H1 (cell line): ENCODE results near the gene CNGB1. TPM values are rescaled to one million over a fixed set of nuclear protein-coding genes. Genes with fewer than 3 reads are reported as not detected.

Source experiments
- CTCF ChIA-PET: fragments of 300-600 bp; sonication (Branson Sonifier 250); formaldehyde crosslinking; loops from one replicate; lab custom pipeline; 2021; ENCODE audit not compliant: partially characterized antibody; lab: Charles Lee
- POLR2A ChIA-PET: fragments of 300-600 bp; sonication (Branson Sonifier 250); formaldehyde crosslinking; loops from one replicate; lab custom pipeline; 2021; ENCODE audit warnings: inconsistent platforms; ENCODE audit not compliant: partially characterized antibody; lab: Charles Lee
- DNase-seq, 2 experiments: peaks; one replicate each; pipeline versions ENCODE4 v3.0.0 to v3.0.0-alpha.2; 2010 to 2022; ENCODE audit warnings: low spot score in 2 of 2, low read depth in 1 of 2, mixed read lengths in 1 of 2
- FAIRE-seq: peaks from 2 replicates; lab custom pipeline; 2011; peaks lifted over from hg19 to GRCh38; lab: Jason Lieb, UNC
- H2AFZ ChIP-seq: 2 replicates; pipeline ENCODE4 v1.8.1; 2012; ENCODE audit warnings: low read length, inconsistent platforms
- H2AK5ac ChIP-seq: 2 replicates; pipeline ENCODE4 v1.6.1; 2013; ENCODE audit warnings: low read depth, low read length
- H2BK120ac ChIP-seq: replicated peaks from 2 replicates; pipeline ENCODE3; 2013; ENCODE audit warnings: low read depth, low read length, inconsistent platforms
- H2BK12ac ChIP-seq: 2 replicates; pipeline ENCODE4 v1.6.1; 2013; ENCODE audit warnings: low read depth, low read length
- H2BK15ac ChIP-seq: 2 replicates; pipeline ENCODE4 v1.6.1; 2013; ENCODE audit warnings: low read length
- H2BK20ac ChIP-seq: 2 replicates; pipeline ENCODE4 v1.6.1; 2013; ENCODE audit warnings: low read length
- H2BK5ac ChIP-seq: 2 replicates; pipeline ENCODE4 v1.6.1; 2013; ENCODE audit warnings: low read depth, low read length
- H3K14ac ChIP-seq: 2 replicates; pipeline ENCODE4 v1.6.1; 2013; ENCODE audit warnings: inconsistent platforms; ENCODE audit not compliant: insufficient read length
- H3K18ac ChIP-seq: 2 replicates; pipeline ENCODE4 v1.6.1; 2013; ENCODE audit warnings: low read length; ENCODE audit errors: extremely low read depth
- H3K23ac ChIP-seq: 2 replicates; pipeline ENCODE4 v1.6.1; 2013; ENCODE audit warnings: inconsistent platforms; ENCODE audit not compliant: insufficient read length
- H3K23me2 ChIP-seq: 2 replicates; pipeline ENCODE4 v1.6.1; 2013; ENCODE audit warnings: low read depth, low read length
- H3K27ac ChIP-seq: 2 replicates; pipeline ENCODE4 v1.6.1; 2011; ENCODE audit warnings: low read depth, low read length, inconsistent platforms
- H3K27me3 ChIP-seq, 4 experiments: replicated peaks in 1 of 4; 1 replicate in 1 of 4; 2 replicates in 3 of 4; pipeline versions ENCODE4 v1.6.1 to v1.8.1; 2011 to 2013; ENCODE audit warnings: low read length in 3 of 4, mild to moderate bottlenecking in 3 of 4, inconsistent platforms in 2 of 4, mixed read lengths in 2 of 4, moderate library complexity in 1 of 4; ENCODE audit not compliant: control insufficient read depth in 3 of 4, insufficient read depth in 3 of 4; ENCODE audit errors: extremely low read depth in 1 of 4
- H3K36me3 ChIP-seq, 4 experiments: 2 replicates each; pipeline versions ENCODE4 v1.6.1 to v1.8.1; 2011 to 2013; ENCODE audit warnings: mild to moderate bottlenecking in 4 of 4, low read length in 3 of 4, moderate library complexity in 2 of 4, control low read depth in 1 of 4, inconsistent platforms in 1 of 4; ENCODE audit not compliant: insufficient read depth in 4 of 4, control insufficient read depth in 2 of 4
- H3K4ac ChIP-seq: replicated peaks from 2 replicates; pipeline ENCODE3; 2013; ENCODE audit warnings: low read length, low read depth, mixed read lengths, inconsistent platforms; ENCODE audit not compliant: insufficient read length
- H3K4me1 ChIP-seq, 4 experiments: replicated peaks in 1 of 4; 1 replicate in 1 of 4; 2 replicates in 3 of 4; pipeline versions ENCODE4 v1.6.1 to v1.8.1; 2011 to 2013; ENCODE audit warnings: low read length in 3 of 4, inconsistent platforms in 2 of 4, mixed read lengths in 1 of 4; ENCODE audit not compliant: insufficient read depth in 4 of 4, control insufficient read depth in 3 of 4
- H3K4me2 ChIP-seq, 2 experiments: 2 replicates each; pipeline versions ENCODE4 v1.6.1 to v1.8.1; 2011 to 2013; ENCODE audit warnings: low read depth in 2 of 2, low read length in 2 of 2, control low read depth in 1 of 2, inconsistent platforms in 1 of 2, mild to moderate bottlenecking in 1 of 2; ENCODE audit not compliant: insufficient read depth in 1 of 2
- H3K4me3 ChIP-seq, 4 experiments: fragments of 200-600, 300-600 bp in 1 of 4; sonication (generic), shearing (Covaris generic), sonication (Bioruptor Twin) in 1 of 4; 2 replicates each; pipeline versions ENCODE4 v1.5.1 to v1.8.1; 2011 to 2016; ENCODE audit warnings: low read length in 4 of 4, low read depth in 3 of 4, control low read depth in 2 of 4, inconsistent platforms in 2 of 4, mild to moderate bottlenecking in 2 of 4, mixed read lengths in 1 of 4, moderate library complexity in 1 of 4; ENCODE audit not compliant: insufficient read depth in 2 of 4; ENCODE audit errors: extremely low read depth in 1 of 4
- H3K56ac ChIP-seq: replicated peaks from 2 replicates; pipeline ENCODE3; 2013; ENCODE audit warnings: low read depth, mild to moderate bottlenecking, mixed read lengths, low read length, inconsistent platforms; ENCODE audit not compliant: insufficient read length
- H3K79me1 ChIP-seq: 2 replicates; pipeline ENCODE4 v1.6.1; 2013; ENCODE audit warnings: low read depth, low read length, control low read depth
- H3K79me2 ChIP-seq, 2 experiments: 2 replicates each; pipeline versions ENCODE4 v1.6.1 to v1.8.1; 2012 to 2013; ENCODE audit warnings: low read length in 2 of 2, mild to moderate bottlenecking in 2 of 2, inconsistent platforms in 1 of 2; ENCODE audit not compliant: insufficient read depth in 2 of 2, control insufficient read depth in 1 of 2
- H3K9ac ChIP-seq, 4 experiments: replicated peaks in 1 of 4; 1 replicate in 1 of 4; 2 replicates in 3 of 4; pipeline versions ENCODE4 v1.6.1 to v1.8.1; 2011 to 2013; ENCODE audit warnings: low read depth in 3 of 4, low read length in 3 of 4, control low read depth in 2 of 4, mild to moderate bottlenecking in 2 of 4, moderate library complexity in 2 of 4, inconsistent platforms in 1 of 4; ENCODE audit errors: extremely low read depth in 1 of 4
- H3K9me3 ChIP-seq, 2 experiments: 2 replicates each; pipeline versions ENCODE4 v1.6.1 to v1.8.1; 2012 to 2013; ENCODE audit warnings: mild to moderate bottlenecking in 2 of 2, moderate library complexity in 2 of 2, control low read depth in 1 of 2, inconsistent platforms in 1 of 2, low read depth in 1 of 2, low read length in 1 of 2, mixed read lengths in 1 of 2; ENCODE audit not compliant: insufficient read depth in 2 of 2
- H4K20me1 ChIP-seq, 2 experiments: replicated peaks in 1 of 2; 2 replicates each; pipeline versions ENCODE3 to v1.8.1; 2011 to 2013; ENCODE audit warnings: inconsistent platforms in 2 of 2, low read length in 2 of 2, mild to moderate bottlenecking in 1 of 2; ENCODE audit not compliant: insufficient read depth in 2 of 2, control insufficient read depth in 1 of 2
- H4K5ac ChIP-seq: 2 replicates; pipeline ENCODE4 v1.6.1; 2013; ENCODE audit warnings: low read length, low read depth, mixed read lengths, inconsistent platforms; ENCODE audit not compliant: insufficient read length
- H4K8ac ChIP-seq: 2 replicates; pipeline ENCODE4 v1.8.0; 2013; ENCODE audit warnings: mild to moderate bottlenecking, moderate library complexity, low read length, inconsistent platforms; ENCODE audit not compliant: insufficient read depth; ENCODE audit errors: extremely low read depth
- H4K91ac ChIP-seq: replicated peaks from 2 replicates; pipeline ENCODE3; 2013; ENCODE audit warnings: low read length, mixed read lengths, inconsistent platforms; ENCODE audit not compliant: insufficient read length
- CEBPB ChIP-seq: IDR thresholded peaks from 2 replicates; pipeline ENCODE4 v1.6.1; 2012; ENCODE audit warnings: low read depth, low read length
- NANOG ChIP-seq: IDR thresholded peaks from 2 replicates; pipeline ENCODE4 v1.6.1; 2011; ENCODE audit warnings: low read length, low read depth, mild to moderate bottlenecking, inconsistent platforms; ENCODE audit not compliant: insufficient read depth, poor library complexity, severe bottlenecking
- RAD21 ChIP-seq, 2 experiments: IDR thresholded peaks in 1 of 2; conservative IDR thresholded peaks in 1 of 2; 2 replicates each; pipeline ENCODE4 v1.6.1; 2011; ENCODE audit warnings: low read depth in 2 of 2, low read length in 2 of 2, improper control_type of control experiment in 1 of 2, inconsistent platforms in 1 of 2, mild to moderate bottlenecking in 1 of 2, moderate library complexity in 1 of 2
- WGBS, 2 experiments: shearing (Covaris generic) in 1 of 2; methylation state at CpG; one replicate each; pipeline versions ENCODE4 v1.1.6 to v1.1.7; 2013 to 2015; ENCODE audit warnings: low lambda C conversion rate in 2 of 2, mixed read lengths in 2 of 2, inconsistent platforms in 1 of 2, low coverage in 1 of 2, missing lambda C conversion rate in 1 of 2; ENCODE audit not compliant: insufficient replicate concordance in 2 of 2, insufficient coverage in 1 of 2, insufficient read length in 1 of 2; ENCODE audit errors: extremely low coverage in 1 of 2, missing lambda C conversion rate in 1 of 2; 5-methylcytosine and 5-hydroxymethylcytosine counted together
- polyA plus RNA-seq, 7 experiments: library from polyadenylated mRNA; depleted of rRNA in 3 of 7; stranded (reverse) in 5 of 7; unstranded in 2 of 7; fragments of >200 nt in 5 of 7; fragments of 200-250 nt in 2 of 7; gene quantifications; 1 replicate in 5 of 7; 2 replicates in 1 of 7; 4 replicates in 1 of 7; pipeline versions ENCODE4 v1.2.1 to v1.2.3, GENCODE V29; 2011 to 2013; ENCODE audit warnings: missing spikeins in 2 of 7, mixed read lengths in 2 of 7
- total RNA-seq: library from RNA; stranded (reverse); fragmentation: NEBNext Ultra II Directional; extraction: Animal tissue kit (Norgen Biotek cat#: 25700); gene quantifications from 2 replicates; pipeline ENCODE4 v1.2.1, GENCODE V29; 2021
- TF ChIP-seq, protein P1 (sequence below), 3 experiments: IDR thresholded peaks; 1 replicate in 2 of 3; 2 replicates in 1 of 3; pipeline versions ENCODE4 v1.5.1 to v1.6.1; 2011; ENCODE audit warnings: low read length in 3 of 3, mild to moderate bottlenecking in 3 of 3, inconsistent platforms in 2 of 3, low read depth in 1 of 3, moderate library complexity in 1 of 3; ENCODE audit not compliant: insufficient read depth in 1 of 3; ENCODE audit errors: control extremely low read depth in 1 of 3

CNGB1 gene
- total and polyA plus RNA-seq, 2 of the 8 experiments (the other 6 are each of a cell fraction or from before 2014, with no cell fraction given), result not detected

DNA sequence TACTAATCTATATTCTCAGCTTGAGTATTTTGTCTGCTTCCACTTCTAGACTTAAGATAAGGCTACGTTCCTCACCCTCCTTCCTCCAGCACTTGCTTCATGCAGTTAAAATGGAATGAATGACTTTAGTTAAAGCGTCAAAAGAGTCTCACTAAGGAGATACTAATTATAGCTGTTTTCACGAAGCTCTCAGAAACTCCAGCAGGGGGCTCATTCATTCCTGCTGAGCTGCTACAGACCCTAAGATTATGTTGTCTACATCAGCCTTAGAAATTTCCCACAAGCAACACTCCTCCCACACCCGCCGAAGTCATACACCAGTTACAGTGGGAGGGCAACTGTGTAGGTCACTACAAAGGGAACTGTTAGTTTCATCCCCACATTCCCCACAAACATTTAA lies 111.6 kb downstream of the CNGB1 start:
- no peak overlapping the region for H3K18ac ChIP-seq
- no peak overlapping the region for H3K23ac ChIP-seq
- no peak overlapping the region for H2BK15ac ChIP-seq
- H3K4me2 ChIP-seq, result peak overlapping the region in 1 of 2 experiments; percentile 37; a peak in 1 of 4 replicates
- no peak overlapping the region for H3K27ac ChIP-seq
- no peak overlapping the region for H3K56ac ChIP-seq
- H3K23me2 ChIP-seq, result no peaks in the 10 kb centered on the region
- no peak overlapping the region for H4K91ac ChIP-seq
- H2BK12ac ChIP-seq, result no peak overlapping the region
- TF ChIP-seq CEBPB (no peak), NANOG (peak; percentile 47), RAD21 (IDR thresholded peaks at IDR 0.05 in 1 of 2, conservative IDR thresholded peaks at IDR 0.05 in 1 of 2; ENCODE audit: low read depth in 2 of 2, low read length in 2 of 2) (peak in 1 of 2 experiments; percentile 27; a peak in 1 of 4 replicates)
- TF ChIP-seq, protein P1, sequence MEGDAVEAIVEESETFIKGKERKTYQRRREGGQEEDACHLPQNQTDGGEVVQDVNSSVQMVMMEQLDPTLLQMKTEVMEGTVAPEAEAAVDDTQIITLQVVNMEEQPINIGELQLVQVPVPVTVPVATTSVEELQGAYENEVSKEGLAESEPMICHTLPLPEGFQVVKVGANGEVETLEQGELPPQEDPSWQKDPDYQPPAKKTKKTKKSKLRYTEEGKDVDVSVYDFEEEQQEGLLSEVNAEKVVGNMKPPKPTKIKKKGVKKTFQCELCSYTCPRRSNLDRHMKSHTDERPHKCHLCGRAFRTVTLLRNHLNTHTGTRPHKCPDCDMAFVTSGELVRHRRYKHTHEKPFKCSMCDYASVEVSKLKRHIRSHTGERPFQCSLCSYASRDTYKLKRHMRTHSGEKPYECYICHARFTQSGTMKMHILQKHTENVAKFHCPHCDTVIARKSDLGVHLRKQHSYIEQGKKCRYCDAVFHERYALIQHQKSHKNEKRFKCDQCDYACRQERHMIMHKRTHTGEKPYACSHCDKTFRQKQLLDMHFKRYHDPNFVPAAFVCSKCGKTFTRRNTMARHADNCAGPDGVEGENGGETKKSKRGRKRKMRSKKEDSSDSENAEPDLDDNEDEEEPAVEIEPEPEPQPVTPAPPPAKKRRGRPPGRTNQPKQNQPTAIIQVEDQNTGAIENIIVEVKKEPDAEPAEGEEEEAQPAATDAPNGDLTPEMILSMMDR (IDR thresholded peaks at IDR 0.05; ENCODE audit: control extremely low read depth in 1 of 3, insufficient read depth in 1 of 3, low read depth in 1 of 3, low read length in 3 of 3), result peak in 2 of 3 experiments; percentile 16 to 29; a peak in 2 of 4 replicates
- H2BK20ac ChIP-seq, result no peak overlapping the region
- H4K20me1 ChIP-seq, result no peaks in the 10 kb centered on the region
- ChIA-PET CTCF (interaction anchor here (0.9 to 6.8 kb wide), 14 partner anchors 9 to 397 kb away, joined by 3 to 71 read pairs (median 6); partner anchors contain the start of gene POLR2C), POLR2A (interaction anchor here (0.6 to 0.8 kb wide), 2 partner anchors 13 to 14 kb away, joined by 3 to 4 read pairs; no protein-coding TSS in a partner anchor)
- H3K79me1 ChIP-seq, result no peaks in the 10 kb centered on the region
- peaks cover 5 to 11% (median 8%) of the 10 kb centered on the region in 4 experiments for H3K4me1 ChIP-seq
- no peaks in the 10 kb centered on the region for H3K36me3 ChIP-seq
- H2BK5ac ChIP-seq, result no peak overlapping the region
- 0 out of 4 replicates have a peak, but pooled peaks cover 3% of the 10 kb centered on the region in 2 experiments for H3K9me3 ChIP-seq
- no peak overlapping the region for H4K5ac ChIP-seq
- no peak overlapping the region for H2AK5ac ChIP-seq
- H3K14ac ChIP-seq, result no peak overlapping the region
- DNase-seq, result no peak
- H3K9ac ChIP-seq, result no peak overlapping the region
- no peak for FAIRE-seq
- H3K4me3 ChIP-seq, result no peak overlapping the region
- H2BK120ac ChIP-seq, result no peak overlapping the region
- 40% methylated on average over 5 of the region's 5 CpGs; no CpG with 5 or more reads in 1 of the 2 experiments for WGBS, 2 experiments
- no peaks in the 10 kb centered on the region for H3K27me3 ChIP-seq
- H4K8ac ChIP-seq, result no peak overlapping the region
- H3K79me2 ChIP-seq, result no peaks in the 10 kb centered on the region
- H2AFZ ChIP-seq, result no peak overlapping the region
- H3K4ac ChIP-seq, result no peak overlapping the region
